ENCODE results near the gene LRBA.

GRCh38 chr4:150518559-150518958 lies 496.5 kb downstream of the LRBA start:
- TF ChIP-seq CTCF (IDR thresholded peaks at IDR 0.05) (no peak), POLR2AphosphoS5 (IDR thresholded peaks at IDR 0.05) (no peak), POLR2A (IDR thresholded peaks at IDR 0.05) (no peak)
